Peyer's patch (tissue), 4 donors: Measurements from ENCODE around the gene CAT.

Experiments
- POLR2A ChIP-seq, 2 donors: fragments of 450-650 bp; IDR thresholded peaks; one replicate each; pipeline ENCODE4 v1.5.1; 2017; ENCODE audit warnings: antibody characterized with exemption in 2 of 2, mild to moderate bottlenecking in 2 of 2, moderate library complexity in 2 of 2
- TF ChIP-seq, protein P1 (sequence below), 6 experiments: fragments of 450-650 bp in 4 of 6; fragments of 200-600 bp in 2 of 6; sonication (generic) in 1 of 6; IDR thresholded peaks; one replicate each; pipeline ENCODE4 v1.5.1; 2017 to 2019; ENCODE audit warnings: antibody characterized with exemption in 6 of 6, mild to moderate bottlenecking in 3 of 6, moderate library complexity in 1 of 6

GRCh38 chr11:34509336-34509876, 70.7 kb downstream of the CAT start:
- TF ChIP-seq, protein P1, sequence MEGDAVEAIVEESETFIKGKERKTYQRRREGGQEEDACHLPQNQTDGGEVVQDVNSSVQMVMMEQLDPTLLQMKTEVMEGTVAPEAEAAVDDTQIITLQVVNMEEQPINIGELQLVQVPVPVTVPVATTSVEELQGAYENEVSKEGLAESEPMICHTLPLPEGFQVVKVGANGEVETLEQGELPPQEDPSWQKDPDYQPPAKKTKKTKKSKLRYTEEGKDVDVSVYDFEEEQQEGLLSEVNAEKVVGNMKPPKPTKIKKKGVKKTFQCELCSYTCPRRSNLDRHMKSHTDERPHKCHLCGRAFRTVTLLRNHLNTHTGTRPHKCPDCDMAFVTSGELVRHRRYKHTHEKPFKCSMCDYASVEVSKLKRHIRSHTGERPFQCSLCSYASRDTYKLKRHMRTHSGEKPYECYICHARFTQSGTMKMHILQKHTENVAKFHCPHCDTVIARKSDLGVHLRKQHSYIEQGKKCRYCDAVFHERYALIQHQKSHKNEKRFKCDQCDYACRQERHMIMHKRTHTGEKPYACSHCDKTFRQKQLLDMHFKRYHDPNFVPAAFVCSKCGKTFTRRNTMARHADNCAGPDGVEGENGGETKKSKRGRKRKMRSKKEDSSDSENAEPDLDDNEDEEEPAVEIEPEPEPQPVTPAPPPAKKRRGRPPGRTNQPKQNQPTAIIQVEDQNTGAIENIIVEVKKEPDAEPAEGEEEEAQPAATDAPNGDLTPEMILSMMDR (IDR thresholded peaks at IDR 0.05), result no peak
- no peak for TF ChIP-seq POLR2A (IDR thresholded peaks at IDR 0.05)
